A549 (cell line): ENCODE data around the gene SMAGP. TPM values are rescaled to one million over a fixed set of nuclear protein-coding genes. Genes with fewer than 3 reads are reported as not detected.
"Not testable (repeated sequence)": the region's sequence is repeated elsewhere in the genome, so short reads cannot be mapped to it uniquely, and the experiment has no call there.

ENCODE experiments used
- ATAC-seq, 2 experiments: fragments of 200-7000 bp in 1 of 2; fragments of >200 bp in 1 of 2; cut with Nextera tagmentation in 1 of 2; cut with Tn5 transposase in 1 of 2; 3 replicates each; pipeline versions ENCODE4 v1.8.0 to v1.9.1; 2018 to 2020; ENCODE audit warnings: mild to moderate bottlenecking in 1 of 2, moderate library complexity in 1 of 2
- CTCF ChIA-PET: fragments of 300-600 bp; sonication (Branson Sonifier 250); formaldehyde crosslinking; extraction: SDS; loops from one replicate; lab custom pipeline; 2021; ENCODE audit warnings: antibody characterized with exemption, inconsistent platforms; lab: Yijun Ruan, JAX
- POLR2A ChIA-PET: fragments of 350-600 bp; formaldehyde crosslinking; extraction: SDS; loops from one replicate; lab custom pipeline; 2021; ENCODE audit warnings: antibody characterized with exemption, inconsistent platforms; lab: Yijun Ruan, JAX
- DNase-seq, 2 experiments: peaks; one replicate each; pipeline versions ENCODE4 v3.0.0 to v3.0.0-alpha.2; 2011 to 2016; ENCODE audit warnings: low read depth in 1 of 2, low spot score in 1 of 2
- FAIRE-seq: peaks from 2 replicates; lab custom pipeline; 2011; peaks lifted over from hg19 to GRCh38; lab: Jason Lieb, UNC
- H3K27ac ChIP-seq, 2 experiments: fragments of >200 bp; sonication (Bioruptor Twin); formaldehyde crosslinking; 3 replicates each; pipeline ENCODE4 v1.5.1; 2016 to 2017
- H3K4me1 ChIP-seq: fragments of >200 bp; sonication (Bioruptor Twin); formaldehyde crosslinking; 3 replicates; pipeline ENCODE4 v1.6.1; 2016
- H3K4me2 ChIP-seq: fragments of >200 bp; sonication (Bioruptor Twin); formaldehyde crosslinking; 3 replicates; pipeline ENCODE4 v1.6.1; 2016
- H3K4me3 ChIP-seq: fragments of >200 bp; sonication (Bioruptor Twin); formaldehyde crosslinking; 3 replicates; pipeline ENCODE4 v1.5.1; 2016
- H3K9me3 ChIP-seq: fragments of >200 bp; sonication (Bioruptor Twin); formaldehyde crosslinking; 3 replicates; pipeline ENCODE4 v1.6.1; 2016
- CBX8 ChIP-seq: fragments of 200-600 bp; sonication (generic); IDR thresholded peaks from 2 replicates; pipeline ENCODE4 v1.6.1; 2016
- CEBPB ChIP-seq, 2 experiments: fragments of >200 bp in 1 of 2; sonication (Bioruptor Twin) in 1 of 2; formaldehyde crosslinking in 1 of 2; IDR thresholded peaks; 2 replicates each; pipeline ENCODE4 v1.6.1; 2012 to 2016
- FOSL2 ChIP-seq, 2 experiments: fragments of 450-650 bp in 1 of 2; fragments of >200 bp in 1 of 2; sonication (Bioruptor Twin) in 1 of 2; formaldehyde crosslinking; IDR thresholded peaks; 2 replicates each; pipeline versions ENCODE4 v1.5.0 to v1.6.1; 2016 to 2020; ENCODE audit warnings: mild to moderate bottlenecking in 1 of 2, moderate library complexity in 1 of 2
- FOXS1 ChIP-seq: fragments of 250-450 bp; sonication (Bioruptor Pico); IDR thresholded peaks from 2 replicates; pipeline ENCODE4 v1.5.0; 2020; ENCODE audit warnings: mild to moderate bottlenecking, moderate library complexity
- GATA3 ChIP-seq: IDR thresholded peaks from 2 replicates; pipeline ENCODE4 v1.6.1; 2012; ENCODE audit warnings: borderline replicate concordance
- KDM1A ChIP-seq: fragments of 200-600 bp; sonication (generic); IDR thresholded peaks from 2 replicates; pipeline ENCODE4 v1.6.1; 2016; ENCODE audit warnings: low read depth, mild to moderate bottlenecking
- MYC ChIP-seq: IDR thresholded peaks from 2 replicates; pipeline ENCODE4 v1.6.1; 2012; ENCODE audit warnings: mild to moderate bottlenecking, inconsistent platforms, low read length, improper control_type of control experiment, borderline replicate concordance
- NR3C1 ChIP-seq: fragments of >200 bp; sonication (Bioruptor Twin); formaldehyde crosslinking; IDR thresholded peaks from 3 replicates; pipeline ENCODE4 v1.6.1; 2017
- SREBF2 ChIP-seq: fragments of 450-650 bp; IDR thresholded peaks from 2 replicates; pipeline ENCODE4 v1.6.1; 2014; ENCODE audit warnings: mild to moderate bottlenecking, moderate library complexity
- TFCP2L1 ChIP-seq: fragments of 250-450 bp; sonication (Bioruptor Pico); IDR thresholded peaks from 2 replicates; pipeline ENCODE4 v1.5.0; 2021; ENCODE audit warnings: mild to moderate bottlenecking
- TP53 ChIP-seq: fragments of 250-450 bp; sonication (Bioruptor Pico); IDR thresholded peaks from 2 replicates; pipeline ENCODE4 v1.5.0; 2021; ENCODE audit warnings: mild to moderate bottlenecking, moderate library complexity
- ZFP36 ChIP-seq: fragments of 450-650 bp; IDR thresholded peaks from 2 replicates; pipeline ENCODE4 v1.6.1; 2014; ENCODE audit warnings: borderline replicate concordance; ENCODE audit not compliant: partially characterized antibody
- WGBS: methylation state at CpG from one replicate; pipeline ENCODE4 v1.1.6; 2017; ENCODE audit errors: missing lambda C conversion rate; 5-methylcytosine and 5-hydroxymethylcytosine counted together
- polyA plus RNA-seq, 4 experiments: library from polyadenylated mRNA; depleted of rRNA in 3 of 4; stranded (reverse); fragments of >200 nt; fragmentation: RNase III in 1 of 4; extraction: RNeasy Plus Mini Kit Qiagen cat#74134 plus additional on column Dnase treatment in 1 of 4; gene quantifications; 2 replicates in 3 of 4; 3 replicates in 1 of 4; pipeline ENCODE4 v1.2.3, GENCODE V29; 2011 to 2017
- TF ChIP-seq, protein P1 (sequence below): fragments of 150-350 bp; IDR thresholded peaks from 2 replicates; pipeline ENCODE4 v1.6.1; 2014; ENCODE audit warnings: low read depth, mild to moderate bottlenecking, low read length
- TF ChIP-seq, protein P2 (sequence below): fragments of 250-450 bp; sonication (Bioruptor Pico); IDR thresholded peaks from 2 replicates; pipeline ENCODE4 v1.5.0; 2021; ENCODE audit warnings: mild to moderate bottlenecking, moderate library complexity, borderline replicate concordance
- TF ChIP-seq, protein P3 (sequence below): IDR thresholded peaks from 2 replicates; pipeline ENCODE4 v1.6.1; 2012
- TF ChIP-seq, protein P4 (sequence below): IDR thresholded peaks from 2 replicates; pipeline ENCODE4 v1.6.1; 2012; ENCODE audit warnings: low read depth, borderline replicate concordance

SMAGP gene
- polyA plus RNA-seq, 2 of the 4 experiments (the other 2 are of a cell fraction), result 15.5 to 27.2 TPM

DNA sequence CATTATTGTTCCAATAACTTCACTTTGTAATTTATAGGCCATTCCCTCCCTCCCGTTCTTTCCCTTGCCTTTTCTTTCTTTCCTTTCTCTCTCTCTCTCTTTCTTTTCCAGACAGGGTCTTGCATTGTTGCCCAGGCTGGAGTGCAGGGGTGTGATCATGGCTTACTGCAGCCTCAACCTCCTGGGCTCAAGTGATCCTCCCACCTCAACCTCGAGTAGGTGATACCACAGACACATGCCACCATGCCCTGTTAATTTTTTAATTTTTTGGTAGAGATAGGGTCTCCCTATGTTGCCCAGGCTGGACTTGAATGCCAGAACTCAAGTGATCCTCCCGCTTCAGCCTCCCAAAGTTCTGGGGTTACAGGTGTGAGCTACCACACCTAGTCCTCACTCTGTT, 45.6 kb downstream of the SMAGP start:
- Histone ChIP-seq H3K4me2 (no peak overlapping the region), H3K4me3 (no peak overlapping the region), H3K27ac (no peak overlapping the region), H3K4me1 (peaks cover 9% of the 10 kb centered on the region; the same call in 2 of the 3 replicates), H3K9me3 (no peaks in the 10 kb centered on the region)
- 74% methylated on average over 3 of the region's 3 CpGs for WGBS
- ChIA-PET POLR2A (no interaction called here), CTCF (no interaction called here)
- TF ChIP-seq TP53 (CRISPR knock-in tag) (no peak), FOXS1 (CRISPR knock-in tag) (no peak), CBX8 (no peak), SREBF2 (no peak), CEBPB (IDR thresholded peaks at IDR 0.05) (no peak)
- TF ChIP-seq, protein P1, sequence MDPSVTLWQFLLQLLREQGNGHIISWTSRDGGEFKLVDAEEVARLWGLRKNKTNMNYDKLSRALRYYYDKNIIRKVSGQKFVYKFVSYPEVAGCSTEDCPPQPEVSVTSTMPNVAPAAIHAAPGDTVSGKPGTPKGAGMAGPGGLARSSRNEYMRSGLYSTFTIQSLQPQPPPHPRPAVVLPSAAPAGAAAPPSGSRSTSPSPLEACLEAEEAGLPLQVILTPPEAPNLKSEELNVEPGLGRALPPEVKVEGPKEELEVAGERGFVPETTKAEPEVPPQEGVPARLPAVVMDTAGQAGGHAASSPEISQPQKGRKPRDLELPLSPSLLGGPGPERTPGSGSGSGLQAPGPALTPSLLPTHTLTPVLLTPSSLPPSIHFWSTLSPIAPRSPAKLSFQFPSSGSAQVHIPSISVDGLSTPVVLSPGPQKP, result no peak
- TF ChIP-seq, protein P2, sequence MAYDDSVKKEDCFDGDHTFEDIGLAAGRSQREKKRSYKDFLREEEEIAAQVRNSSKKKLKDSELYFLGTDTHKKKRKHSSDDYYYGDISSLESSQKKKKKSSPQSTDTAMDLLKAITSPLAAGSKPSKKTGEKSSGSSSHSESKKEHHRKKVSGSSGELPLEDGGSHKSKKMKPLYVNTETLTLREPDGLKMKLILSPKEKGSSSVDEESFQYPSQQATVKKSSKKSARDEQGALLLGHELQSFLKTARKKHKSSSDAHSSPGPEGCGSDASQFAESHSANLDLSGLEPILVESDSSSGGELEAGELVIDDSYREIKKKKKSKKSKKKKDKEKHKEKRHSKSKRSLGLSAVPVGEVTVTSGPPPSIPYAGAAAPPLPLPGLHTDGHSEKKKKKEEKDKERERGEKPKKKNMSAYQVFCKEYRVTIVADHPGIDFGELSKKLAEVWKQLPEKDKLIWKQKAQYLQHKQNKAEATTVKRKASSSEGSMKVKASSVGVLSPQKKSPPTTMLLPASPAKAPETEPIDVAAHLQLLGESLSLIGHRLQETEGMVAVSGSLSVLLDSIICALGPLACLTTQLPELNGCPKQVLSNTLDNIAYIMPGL (CRISPR knock-in tag), result no peak
- DNase-seq (no peak), FAIRE-seq (no peak), ATAC-seq (no peak)

DNA sequence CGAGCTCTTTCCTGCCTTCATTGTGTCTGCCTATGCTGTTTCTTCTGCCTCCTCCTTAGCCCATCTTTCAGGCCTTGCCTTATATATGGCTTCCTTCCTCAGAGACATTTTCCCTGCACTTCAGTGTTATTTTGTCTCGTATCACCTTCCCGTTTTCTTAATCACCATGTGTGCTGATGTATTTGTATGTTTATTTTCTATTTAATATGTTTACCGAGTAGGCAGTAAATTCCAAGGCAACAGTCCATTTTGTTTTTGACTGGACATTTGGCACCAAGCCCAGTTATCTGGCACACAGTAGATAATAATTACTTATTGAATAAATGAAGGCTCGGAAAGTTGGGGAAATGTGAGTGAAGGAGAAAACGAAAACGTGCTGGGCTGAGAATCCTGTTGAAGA, 47.8 kb downstream of the SMAGP start:
- Histone ChIP-seq H3K4me2 (peak overlapping the region; percentile 62), H3K4me3 (no peak overlapping the region), H3K27ac (0 out of 6 replicates have a peak overlapping the region, but pooled peaks of 1 of the 2 experiments have one; percentile 12), H3K4me1 (peaks cover 21% of the 10 kb centered on the region), H3K9me3 (no peaks in the 10 kb centered on the region)
- FAIRE-seq (no peak), ATAC-seq (peak in 1 of 2 experiments; percentile 25; a peak in 3 of 6 replicates), DNase-seq (peak in 1 of 2 experiments; percentile 78)
- ChIA-PET CTCF (interaction anchor here (2.0 kb wide), 1 partner anchor 119 kb away, joined by 6 read pairs; no protein-coding TSS in a partner anchor), POLR2A (interaction anchor here (0.7 kb wide), 1 partner anchor 16 kb away, joined by 3 read pairs; the partner anchor contains the start of gene DAZAP2)
- TF ChIP-seq, protein P3, sequence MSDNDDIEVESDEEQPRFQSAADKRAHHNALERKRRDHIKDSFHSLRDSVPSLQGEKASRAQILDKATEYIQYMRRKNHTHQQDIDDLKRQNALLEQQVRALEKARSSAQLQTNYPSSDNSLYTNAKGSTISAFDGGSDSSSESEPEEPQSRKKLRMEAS, result peak; percentile 52; the same call in 1 of the 2 replicates
- no peak for TF ChIP-seq FOSL2 (IDR thresholded peaks at IDR 0.05)
- TF ChIP-seq FOSL2 (CRISPR knock-in tag; IDR thresholded peaks at IDR 0.05), result peak; percentile 54
- no peak for TF ChIP-seq ZFP36
- no peak for TF ChIP-seq TFCP2L1 (CRISPR knock-in tag)
- TF ChIP-seq NR3C1, result no peak
- TF ChIP-seq, protein P4, sequence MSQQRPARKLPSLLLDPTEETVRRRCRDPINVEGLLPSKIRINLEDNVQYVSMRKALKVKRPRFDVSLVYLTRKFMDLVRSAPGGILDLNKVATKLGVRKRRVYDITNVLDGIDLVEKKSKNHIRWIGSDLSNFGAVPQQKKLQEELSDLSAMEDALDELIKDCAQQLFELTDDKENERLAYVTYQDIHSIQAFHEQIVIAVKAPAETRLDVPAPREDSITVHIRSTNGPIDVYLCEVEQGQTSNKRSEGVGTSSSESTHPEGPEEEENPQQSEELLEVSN, result no peak
- TF ChIP-seq CEBPB (IDR thresholded peaks at IDR 0.05), result 0 out of 4 replicates have a peak, but pooled peaks of 1 of the 2 experiments have one; percentile 14
- no peak for TF ChIP-seq FOXS1 (CRISPR knock-in tag)
- no peak for TF ChIP-seq MYC
- TF ChIP-seq GATA3, result peak; percentile 77; the same call in 1 of the 2 replicates
- no peak for TF ChIP-seq KDM1A
- 9% methylated on average over 7 of the region's 7 CpGs for WGBS

DNA sequence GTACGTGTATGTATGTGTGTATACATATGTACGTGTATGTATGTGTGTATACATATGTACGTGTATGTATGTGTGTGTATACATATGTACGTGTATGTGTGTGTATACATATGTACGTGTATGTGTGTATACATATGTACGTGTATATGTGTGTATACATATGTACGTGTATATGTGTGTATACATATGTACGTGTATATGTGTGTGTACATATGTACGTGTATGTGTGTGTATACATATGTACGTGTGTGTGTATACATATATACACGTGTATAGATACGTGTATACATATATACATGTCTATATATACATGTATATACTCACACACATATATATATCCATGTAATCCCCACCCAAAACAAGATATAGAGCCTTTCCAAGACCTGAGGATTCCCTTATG, 50.4 kb downstream of the SMAGP start:
- H3K9me3 ChIP-seq, POLR2A ChIA-PET, H3K4me3 ChIP-seq, ATAC-seq, DNase-seq, H3K27ac ChIP-seq, H3K4me2 ChIP-seq, CTCF ChIA-PET: not testable (repeated sequence)
- 89% methylated on average over 12 of the region's 12 CpGs for WGBS
- peak; percentile 91 for FAIRE-seq
- H3K4me1 ChIP-seq, result peaks cover 21% of the 10 kb centered on the region
